MM.1S (cell line): ENCODE data around the gene GSC2.

Experiments
- DNase-seq: peaks from one replicate; pipeline ENCODE4 v3.0.0-alpha.2; 2015
- H2AFZ ChIP-seq: fragments of 300-600 bp; sonication (generic); 2 replicates; pipeline ENCODE4 v1.6.0; 2016; ENCODE audit warnings: antibody characterized with exemption, low read length
- H3F3A ChIP-seq: fragments of 300-600 bp; sonication (generic); 2 replicates; pipeline ENCODE4 v1.6.1; 2016; ENCODE audit warnings: mild to moderate bottlenecking, antibody characterized with exemption, low read length, moderate library complexity, mixed read lengths; ENCODE audit not compliant: insufficient read depth
- H3K27ac ChIP-seq: fragments of 300-600 bp; sonication (generic); 2 replicates; pipeline ENCODE4 v1.5.1; 2016; ENCODE audit warnings: mild to moderate bottlenecking, low read length
- H3K27me3 ChIP-seq: fragments of 300-600 bp; sonication (generic); replicated peaks from 2 replicates; pipeline ENCODE4 v1.6.0; 2016; ENCODE audit warnings: low read length; ENCODE audit not compliant: insufficient read depth
- H3K36me3 ChIP-seq: fragments of 300-600 bp; sonication (generic); replicated peaks from 2 replicates; pipeline ENCODE4 v1.6.1; 2016; ENCODE audit warnings: mild to moderate bottlenecking, low read length, mixed read lengths; ENCODE audit not compliant: insufficient read depth
- H3K4me1 ChIP-seq: fragments of 300-600 bp; sonication (generic); 2 replicates; pipeline ENCODE4 v1.6.1; 2016; ENCODE audit warnings: low read length, mixed read lengths
- H3K4me2 ChIP-seq: fragments of 300-600 bp; sonication (generic); 2 replicates; pipeline ENCODE4 v1.6.0; 2016; ENCODE audit warnings: low read depth, low read length
- H3K4me3 ChIP-seq: fragments of 300-600 bp; sonication (generic); 2 replicates; pipeline ENCODE4 v1.5.1; 2016; ENCODE audit warnings: low read length, mixed read lengths
- H3K79me2 ChIP-seq: fragments of 300-600 bp; sonication (generic); 2 replicates; pipeline ENCODE4 v1.6.1; 2016; ENCODE audit warnings: mixed run types, low read length, mixed read lengths
- H3K9ac ChIP-seq: fragments of 300-600 bp; sonication (generic); 2 replicates; pipeline ENCODE4 v1.6.1; 2016; ENCODE audit warnings: low read length, mixed read lengths
- H3K9me2 ChIP-seq: fragments of 300-600 bp; sonication (generic); replicated peaks from 2 replicates; pipeline ENCODE4 v1.6.1; 2016; ENCODE audit warnings: mild to moderate bottlenecking, low read length, mixed read lengths; ENCODE audit not compliant: insufficient read depth
- H3K9me3 ChIP-seq: fragments of 300-600 bp; sonication (generic); replicated peaks from 2 replicates; pipeline ENCODE4 v1.6.1; 2016; ENCODE audit warnings: mild to moderate bottlenecking, low read length, mixed read lengths; ENCODE audit not compliant: insufficient read depth
- H4K20me1 ChIP-seq: fragments of 300-600 bp; sonication (generic); 2 replicates; pipeline ENCODE4 v1.6.1; 2016; ENCODE audit warnings: mild to moderate bottlenecking, low read length, moderate library complexity, mixed read lengths; ENCODE audit not compliant: insufficient read depth
- EZH2 ChIP-seq: fragments of 300-600 bp; sonication (generic); optimal IDR thresholded peaks from 2 replicates; pipeline ENCODE3; 2017; ENCODE audit warnings: low read depth, mild to moderate bottlenecking, antibody characterized with exemption, low read length, mixed read lengths
- EZH2phosphoT487 ChIP-seq: fragments of 300-600 bp; sonication (generic); IDR thresholded peaks from 2 replicates; pipeline ENCODE4 v1.6.1; 2018; ENCODE audit warnings: antibody characterized with exemption, low read length
- TF ChIP-seq, protein P1 (sequence below): fragments of 300-600 bp; sonication (generic); IDR thresholded peaks from 2 replicates; pipeline ENCODE4 v1.5.1; 2016; ENCODE audit warnings: antibody characterized with exemption, low read length, mixed read lengths

GSC2 gene

DNA sequence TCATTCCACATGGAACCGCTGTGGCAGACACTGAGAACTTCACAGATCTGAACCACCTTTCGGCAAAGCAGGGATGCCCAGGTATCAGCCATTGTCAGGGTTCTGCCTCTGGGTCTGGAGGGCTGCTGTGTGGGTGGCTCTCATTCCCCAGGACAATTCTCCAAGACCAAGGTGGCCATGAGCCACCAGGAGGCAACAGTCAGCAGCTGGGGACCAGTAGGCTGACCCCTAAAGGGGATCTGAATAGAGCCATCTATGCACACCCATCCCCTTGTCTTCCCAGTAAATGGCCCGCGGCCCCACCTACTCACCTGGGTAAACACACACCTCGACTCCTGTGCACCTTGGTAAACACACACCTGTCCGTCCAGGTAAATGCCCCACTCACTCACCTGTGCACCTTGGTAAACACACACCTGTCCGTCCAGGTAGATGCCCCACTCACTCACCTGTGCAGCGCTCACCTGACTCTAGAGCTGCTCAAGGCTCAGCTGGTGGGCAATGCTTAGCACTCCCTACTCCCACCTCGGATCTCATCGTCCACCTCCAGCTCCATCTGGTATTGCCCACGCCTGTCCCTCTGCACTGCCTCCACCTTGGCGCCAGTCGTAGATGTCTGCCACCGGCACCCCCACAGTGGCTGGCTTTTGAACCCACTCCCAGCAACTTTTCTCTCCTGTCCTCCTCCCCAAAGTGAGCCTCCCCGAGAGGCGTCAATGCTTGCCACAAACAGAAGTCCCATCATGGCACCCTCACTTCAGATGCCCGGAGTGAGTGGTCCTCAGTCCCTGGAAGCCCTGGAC lies 18.2 kb upstream of the GSC2 start:
- Histone ChIP-seq H3K4me1 (peaks cover 11% of the 10 kb centered on the region; the same call in 1 of the 2 replicates), H3K36me3 (no peaks in the 10 kb centered on the region), H3K4me3 (no peak overlapping the region), H3K27ac (no peak overlapping the region), H3K9ac (no peak overlapping the region), H3K27me3 (peaks cover 56% of the 10 kb centered on the region), H4K20me1 (no peaks in the 10 kb centered on the region), H3F3A (no peaks in the 10 kb centered on the region), H3K9me3 (no peaks in the 10 kb centered on the region), H3K79me2 (peaks cover 23% of the 10 kb centered on the region), H3K4me2 (no peak overlapping the region), H3K9me2 (no peaks in the 10 kb centered on the region), H2AFZ (no peak overlapping the region)
- TF ChIP-seq EZH2 (no peak), EZH2phosphoT487 (no peak)
- TF ChIP-seq, protein P1, sequence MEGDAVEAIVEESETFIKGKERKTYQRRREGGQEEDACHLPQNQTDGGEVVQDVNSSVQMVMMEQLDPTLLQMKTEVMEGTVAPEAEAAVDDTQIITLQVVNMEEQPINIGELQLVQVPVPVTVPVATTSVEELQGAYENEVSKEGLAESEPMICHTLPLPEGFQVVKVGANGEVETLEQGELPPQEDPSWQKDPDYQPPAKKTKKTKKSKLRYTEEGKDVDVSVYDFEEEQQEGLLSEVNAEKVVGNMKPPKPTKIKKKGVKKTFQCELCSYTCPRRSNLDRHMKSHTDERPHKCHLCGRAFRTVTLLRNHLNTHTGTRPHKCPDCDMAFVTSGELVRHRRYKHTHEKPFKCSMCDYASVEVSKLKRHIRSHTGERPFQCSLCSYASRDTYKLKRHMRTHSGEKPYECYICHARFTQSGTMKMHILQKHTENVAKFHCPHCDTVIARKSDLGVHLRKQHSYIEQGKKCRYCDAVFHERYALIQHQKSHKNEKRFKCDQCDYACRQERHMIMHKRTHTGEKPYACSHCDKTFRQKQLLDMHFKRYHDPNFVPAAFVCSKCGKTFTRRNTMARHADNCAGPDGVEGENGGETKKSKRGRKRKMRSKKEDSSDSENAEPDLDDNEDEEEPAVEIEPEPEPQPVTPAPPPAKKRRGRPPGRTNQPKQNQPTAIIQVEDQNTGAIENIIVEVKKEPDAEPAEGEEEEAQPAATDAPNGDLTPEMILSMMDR: peak; percentile 10
- no peak for DNase-seq

DNA sequence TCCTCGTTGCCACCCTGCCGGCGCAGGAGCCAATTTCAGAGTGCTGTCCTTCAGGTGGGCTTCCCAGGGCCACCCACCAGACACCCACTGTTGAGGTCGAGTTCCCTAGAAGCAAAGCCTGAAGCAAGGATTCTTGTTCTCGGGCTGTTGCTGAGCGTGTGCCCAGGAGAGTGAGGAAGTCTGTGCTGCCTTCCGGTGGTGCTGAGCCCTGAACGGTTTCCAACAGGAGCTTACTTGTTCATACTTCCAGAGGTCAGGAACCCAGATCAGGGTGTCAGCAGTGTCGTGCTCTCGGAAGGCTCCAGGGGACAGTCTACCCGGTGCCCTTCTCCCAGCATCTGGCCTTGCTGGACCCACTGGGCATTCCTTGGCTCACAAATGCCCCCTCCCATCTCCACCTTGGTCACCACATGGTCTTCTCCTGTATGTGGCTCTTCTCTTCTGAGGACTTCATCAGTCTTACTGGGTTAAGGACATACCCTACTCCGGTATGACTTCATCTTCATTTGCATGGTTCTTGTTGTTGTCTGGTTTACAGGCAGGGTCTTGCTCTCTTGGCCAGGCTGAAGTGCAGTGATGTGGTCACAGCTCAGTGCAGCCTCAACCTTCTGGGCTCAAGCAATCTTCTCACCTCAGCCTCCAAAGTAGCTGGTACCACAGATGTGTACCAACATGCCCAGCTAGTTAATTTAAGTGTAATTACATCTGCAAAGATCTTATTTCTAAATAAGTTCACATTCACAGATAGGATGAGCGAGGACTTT lies 17.2 kb upstream of the GSC2 start:
- no peak overlapping the region for H3K27ac ChIP-seq
- no peaks in the 10 kb centered on the region for H3K9me2 ChIP-seq
- no peak overlapping the region for H3K9ac ChIP-seq
- H4K20me1 ChIP-seq: no peaks in the 10 kb centered on the region
- H3F3A ChIP-seq: no peaks in the 10 kb centered on the region
- TF ChIP-seq EZH2 (no peak), EZH2phosphoT487 (no peak)
- TF ChIP-seq, protein P1: no peak
- H3K4me1 ChIP-seq: 0 out of 2 replicates have a peak, but pooled peaks cover under 1% of the 10 kb centered on the region
- no peak overlapping the region for H3K4me2 ChIP-seq
- H3K36me3 ChIP-seq: no peaks in the 10 kb centered on the region
- no peak overlapping the region for H3K4me3 ChIP-seq
- H3K79me2 ChIP-seq: peaks cover 13% of the 10 kb centered on the region
- no peaks in the 10 kb centered on the region for H3K9me3 ChIP-seq
- H3K27me3 ChIP-seq: peaks cover 56% of the 10 kb centered on the region
- DNase-seq: no peak
- H2AFZ ChIP-seq: no peak overlapping the region

DNA sequence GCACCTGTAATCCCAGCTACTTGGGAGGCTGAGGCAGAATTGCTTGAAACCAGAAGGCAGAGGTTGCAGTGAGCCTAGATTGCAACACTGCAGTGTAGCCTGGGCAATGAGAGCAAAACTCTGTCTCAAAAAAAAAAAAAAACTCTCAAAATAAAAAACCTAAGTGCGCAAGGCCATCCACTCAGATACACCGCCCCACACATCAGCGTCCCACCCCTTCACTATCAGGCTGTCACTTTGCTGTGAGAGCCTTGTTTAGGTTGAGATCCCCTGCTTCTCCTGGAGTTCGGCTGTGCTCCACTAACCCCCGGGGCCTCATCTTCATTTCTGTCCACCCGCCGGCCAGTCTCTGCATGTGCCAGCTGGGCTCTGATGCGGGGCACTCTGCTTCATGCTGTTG lies 16.3 kb upstream of the GSC2 start:
- no peak overlapping the region for H3K4me2 ChIP-seq
- H3K9ac ChIP-seq: no peak overlapping the region
- H3F3A ChIP-seq: no peaks in the 10 kb centered on the region
- peaks cover 4% of the 10 kb centered on the region; the same call in 1 of the 2 replicates for H3K79me2 ChIP-seq
- H3K27ac ChIP-seq: no peak overlapping the region
- H3K9me3 ChIP-seq: no peaks in the 10 kb centered on the region
- no peak overlapping the region for H3K4me3 ChIP-seq
- no peaks in the 10 kb centered on the region for H3K9me2 ChIP-seq
- no peak for TF ChIP-seq EZH2
- TF ChIP-seq EZH2phosphoT487: no peak
- TF ChIP-seq, protein P1: no peak
- H4K20me1 ChIP-seq: no peaks in the 10 kb centered on the region
- no peaks in the 10 kb centered on the region for H3K4me1 ChIP-seq
- DNase-seq: no peak
- H3K27me3 ChIP-seq: peaks cover 56% of the 10 kb centered on the region
- no peak overlapping the region for H2AFZ ChIP-seq
- no peaks in the 10 kb centered on the region for H3K36me3 ChIP-seq
